GM19467 (cell line): ENCODE measurements around the gene LCN10.
"Not testable (repeated sequence)": the region's sequence is repeated elsewhere in the genome, so short reads cannot be mapped to it uniquely, and the experiment has no call there.

Source experiments
- ATAC-seq: cut with Tn5 transposase; IDR thresholded peaks from one replicate; pipeline ENCODE4 v1.9.1; 2021; ENCODE audit warnings: mild to moderate bottlenecking, moderate library complexity; ENCODE audit not compliant: unreplicated experiment

The LCN10 gene

DNA sequence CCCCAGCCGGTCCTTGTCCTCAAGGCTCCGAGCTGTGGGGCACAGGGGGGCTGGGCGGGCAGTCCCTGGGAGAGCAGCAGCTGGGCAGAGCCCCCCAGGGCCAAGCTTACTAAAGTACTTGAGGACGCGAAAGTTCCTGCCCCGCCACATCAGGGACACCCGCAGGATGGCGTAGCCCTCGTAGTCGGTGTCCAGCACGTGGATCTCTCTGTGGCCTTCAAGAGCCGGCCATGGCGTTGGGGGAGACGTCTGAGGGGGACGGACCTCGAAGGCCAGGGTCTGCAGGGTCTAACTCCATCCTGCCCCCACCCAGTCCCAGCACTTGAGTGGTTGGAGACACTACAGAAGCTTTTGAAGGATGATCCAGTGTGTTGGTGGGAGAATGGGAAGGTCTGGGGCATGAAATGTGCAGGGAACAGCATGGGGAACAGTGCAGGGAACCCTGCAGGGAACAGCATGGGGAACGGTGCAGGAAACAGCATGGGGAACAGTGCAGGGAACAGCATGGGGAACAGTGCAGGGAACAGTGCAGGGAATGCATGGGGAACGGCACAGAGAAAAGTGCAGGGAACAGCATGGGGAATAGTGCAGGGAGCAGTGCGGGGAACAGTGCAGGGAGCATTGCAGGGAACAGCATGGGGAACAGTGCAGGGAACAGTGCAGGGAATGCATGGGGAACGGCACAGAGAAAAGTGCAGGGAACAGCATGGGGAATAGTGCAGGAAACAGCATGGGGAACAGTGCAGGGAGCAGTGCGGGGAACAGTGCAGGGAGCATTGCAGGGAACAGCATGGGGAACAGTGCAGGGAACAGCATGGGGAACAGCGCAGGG, 12.8 kb upstream of the LCN10 start:
- not testable (repeated sequence) for ATAC-seq

DNA sequence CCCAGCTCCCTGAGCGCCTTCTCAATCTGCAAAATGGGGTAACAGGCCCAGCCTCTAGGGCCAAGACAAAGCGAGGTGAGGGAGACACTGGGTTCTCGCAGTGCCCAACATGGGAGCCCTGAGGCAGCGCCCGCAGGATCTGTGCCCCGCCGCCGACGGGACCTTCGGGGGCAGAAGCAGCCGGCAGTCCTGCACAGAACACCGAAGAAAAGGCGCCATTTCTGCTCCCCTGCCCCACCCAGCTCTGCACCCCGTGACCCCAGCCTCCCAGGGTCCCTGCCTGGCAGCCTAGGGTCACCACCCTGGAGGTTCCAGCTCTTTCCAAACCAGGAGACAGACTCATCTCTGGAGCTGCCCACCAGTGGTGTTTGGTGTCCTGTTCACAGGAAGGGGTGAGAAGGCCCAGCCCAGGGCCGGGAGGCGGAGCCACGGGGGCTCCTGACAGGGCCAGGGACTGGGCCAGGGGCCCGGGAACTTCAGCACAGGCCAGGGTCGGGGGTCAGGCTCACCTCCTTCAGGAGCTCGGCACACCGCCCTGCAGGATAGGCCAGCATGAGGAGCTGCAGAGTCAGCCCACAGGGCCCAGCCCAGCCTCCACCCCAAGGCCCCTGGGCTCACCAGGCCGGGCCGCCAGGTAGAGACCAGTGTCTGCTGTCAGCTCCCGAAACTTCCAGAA, 12.0 kb upstream of the LCN10 start:
- ATAC-seq, result no peak

DNA sequence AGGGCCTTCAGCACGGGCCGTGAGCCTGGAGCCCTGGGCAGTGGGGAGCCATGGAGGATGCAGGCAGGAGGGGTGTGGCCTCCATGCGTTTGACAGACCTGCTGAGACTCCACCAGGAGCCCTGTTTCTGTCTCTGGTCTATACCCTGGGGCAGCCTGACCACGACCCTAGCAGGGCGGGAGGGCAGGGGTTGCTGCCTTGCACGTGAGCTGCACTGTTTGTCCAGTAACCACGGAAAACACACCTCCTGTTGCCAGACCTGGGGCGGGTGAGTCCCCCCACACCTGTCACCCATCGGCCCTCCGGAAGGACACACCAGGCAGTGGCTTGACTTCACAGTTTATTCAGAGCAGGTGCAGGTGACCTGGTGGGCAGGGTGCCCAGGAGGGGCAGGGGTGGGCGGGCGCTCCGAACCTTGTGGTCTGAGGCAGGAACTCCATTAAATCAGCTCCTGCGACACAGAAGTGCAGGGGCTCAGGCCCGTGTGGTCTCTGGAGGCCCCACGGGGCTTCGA, 11.4 kb upstream of the LCN10 start:
- no peak for ATAC-seq

DNA sequence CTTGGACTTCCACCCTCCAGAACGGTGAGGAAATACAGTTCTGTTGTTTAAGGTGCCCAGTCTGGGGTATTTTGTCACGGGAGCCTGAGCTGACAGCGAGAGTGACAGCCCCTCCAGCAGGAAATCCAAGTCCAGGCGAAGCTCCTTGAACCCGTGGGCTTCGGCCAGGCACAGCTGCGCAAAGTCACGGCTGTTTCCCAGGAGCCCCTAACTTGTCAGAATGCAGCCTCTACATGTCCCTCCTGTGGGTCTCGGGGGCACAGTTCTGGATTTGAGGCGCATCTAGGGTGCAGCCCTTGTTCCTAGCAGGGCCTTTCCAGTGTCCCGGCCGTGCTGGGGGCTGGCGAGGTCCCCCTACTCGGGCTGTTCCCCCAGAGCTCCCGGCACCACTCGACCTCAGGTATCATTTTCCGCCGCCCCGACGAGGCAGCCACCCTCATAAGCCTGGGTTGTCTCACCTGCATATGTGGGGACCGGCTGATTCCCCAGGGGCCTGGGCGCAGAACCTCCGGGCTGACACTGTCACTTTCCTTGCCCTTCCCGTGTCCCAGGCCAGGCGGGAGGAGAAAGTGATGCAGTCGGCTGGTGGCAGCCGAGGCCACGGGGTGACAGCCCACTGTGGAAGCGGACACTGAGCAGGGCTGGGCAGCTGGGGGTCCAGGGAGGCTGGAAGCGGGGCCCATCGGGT, 10.8 kb upstream of the LCN10 start:
- ATAC-seq, result no peak

DNA sequence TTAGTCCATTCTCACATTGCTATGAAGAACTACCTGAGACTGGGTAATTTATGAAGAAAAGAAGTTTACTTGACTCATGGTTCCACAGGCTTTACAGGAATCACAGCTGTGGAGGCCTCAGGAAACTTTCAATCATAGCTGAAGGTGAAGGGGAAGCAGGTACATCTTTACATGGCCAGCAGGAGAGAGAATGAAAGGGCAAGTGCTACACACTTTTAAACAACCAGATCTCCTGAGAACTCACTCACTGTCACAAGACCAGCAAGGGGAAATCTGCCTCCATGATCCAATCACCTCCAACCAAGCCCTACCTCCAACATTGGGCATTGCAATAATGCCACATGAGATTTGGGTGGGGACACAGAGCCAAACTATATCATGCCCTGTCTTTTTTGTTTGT, 9.1 kb upstream of the LCN10 start:
- no peak for ATAC-seq

DNA sequence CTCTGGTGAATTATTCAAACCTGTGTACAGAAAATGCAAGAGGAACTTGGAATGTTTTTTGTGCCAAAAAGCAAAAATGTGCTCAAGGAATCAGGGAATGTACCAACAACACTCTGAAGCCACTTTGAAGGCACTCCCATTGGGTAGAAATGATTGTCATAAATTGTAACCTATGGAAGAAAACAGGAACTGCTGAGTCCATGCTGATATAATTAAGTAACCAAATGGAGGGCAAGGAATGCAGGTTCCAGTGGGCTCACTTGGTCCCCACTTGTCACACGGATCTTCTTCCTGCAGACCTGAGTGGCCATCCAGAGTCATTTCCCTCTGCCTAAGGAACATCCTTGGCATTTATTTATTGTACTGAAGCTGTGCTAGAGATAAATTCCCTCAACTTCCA, 8.5 kb upstream of the LCN10 start:
- no peak for ATAC-seq

DNA sequence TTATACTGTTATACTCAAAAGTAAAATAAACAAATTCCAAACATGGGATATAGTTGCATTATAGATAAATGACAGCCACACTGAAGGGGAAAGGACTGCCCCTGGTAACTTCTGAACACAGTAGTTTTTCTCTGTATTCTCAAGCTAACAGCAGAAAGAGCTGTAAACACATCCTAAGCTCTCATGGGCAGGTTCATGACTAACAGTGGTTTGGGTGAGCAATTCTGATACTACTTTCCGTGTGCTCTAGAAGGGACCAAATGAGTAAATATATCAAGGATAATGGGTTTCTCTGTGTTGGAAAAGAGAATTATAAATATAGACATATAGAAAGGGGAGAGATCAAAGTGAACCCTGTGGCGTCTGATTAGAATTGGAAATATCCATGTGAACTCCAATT, 7.8 kb upstream of the LCN10 start:
- no peak for ATAC-seq

DNA sequence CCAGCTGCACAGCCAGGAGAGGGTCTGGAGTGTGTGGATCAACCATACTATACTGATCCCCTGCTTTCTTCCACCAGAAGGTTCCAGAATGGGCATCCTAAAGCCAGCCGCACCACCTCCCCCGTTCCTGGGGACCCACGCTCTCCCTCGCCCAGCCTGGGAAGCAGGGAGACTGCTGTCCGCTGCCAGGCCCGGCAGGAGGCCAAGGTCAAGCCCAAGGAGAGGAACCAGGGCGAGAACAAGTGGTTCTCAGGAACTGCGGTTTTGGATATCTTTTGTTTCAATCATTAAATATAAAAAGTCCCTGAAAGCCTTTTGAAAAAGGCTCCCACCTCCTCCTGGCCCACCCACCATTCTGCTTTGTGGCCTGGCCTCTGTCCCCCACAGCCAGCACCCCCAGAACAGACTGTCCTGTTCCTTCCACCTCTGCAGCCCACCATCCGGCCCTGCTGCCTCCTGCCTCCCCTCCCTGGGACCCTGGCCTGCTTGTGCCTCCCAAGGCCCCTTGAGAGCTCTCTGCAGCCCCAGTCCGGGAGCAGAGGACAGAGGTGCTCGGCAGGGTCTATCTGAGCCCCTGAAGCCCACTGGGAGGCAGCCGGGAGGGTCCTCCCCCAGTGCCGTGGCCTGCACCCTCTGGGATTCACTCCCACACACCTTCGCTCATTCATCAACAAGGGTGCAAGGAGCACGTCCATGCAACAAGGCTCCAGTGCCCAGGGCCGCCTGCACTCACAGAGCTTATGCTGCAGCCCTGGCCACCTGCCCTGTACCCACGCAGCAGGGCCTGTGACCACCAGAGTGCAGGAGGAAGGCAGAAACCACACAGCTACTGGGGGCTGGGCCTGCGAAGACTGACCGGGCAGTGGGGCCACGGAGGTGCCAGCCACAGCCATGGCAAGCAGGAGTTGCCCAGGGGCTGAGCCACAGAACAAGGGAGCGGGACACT, 6.2 kb upstream of the LCN10 start:
- no peak for ATAC-seq

DNA sequence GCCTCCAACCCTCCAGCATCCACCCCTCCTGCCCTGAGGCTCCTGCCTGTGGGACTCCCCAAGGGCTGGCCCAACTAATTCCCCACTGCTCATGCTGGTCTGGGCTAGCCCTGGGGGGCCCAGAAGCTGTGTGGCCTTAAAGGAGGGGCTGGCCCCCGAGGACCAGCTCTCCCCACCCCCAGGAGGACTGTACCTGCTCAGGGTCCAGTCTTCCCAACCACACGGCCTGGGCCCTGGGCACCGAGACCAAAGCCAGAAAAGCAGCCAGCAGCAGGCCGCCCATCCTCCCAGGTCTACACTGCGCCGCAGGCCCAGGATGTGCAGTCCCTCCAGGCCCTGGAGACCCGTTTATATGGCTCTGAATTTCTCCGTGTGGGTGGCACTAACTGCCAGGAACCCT, 5.5 kb upstream of the LCN10 start, which contains the start of gene LCN6:
Gene LCN6 (minus strand): TSS at position 325 of the 400 bp plus-strand sequence. CDS start 42 bp downstream, at position 283.
- no peak for ATAC-seq

DNA sequence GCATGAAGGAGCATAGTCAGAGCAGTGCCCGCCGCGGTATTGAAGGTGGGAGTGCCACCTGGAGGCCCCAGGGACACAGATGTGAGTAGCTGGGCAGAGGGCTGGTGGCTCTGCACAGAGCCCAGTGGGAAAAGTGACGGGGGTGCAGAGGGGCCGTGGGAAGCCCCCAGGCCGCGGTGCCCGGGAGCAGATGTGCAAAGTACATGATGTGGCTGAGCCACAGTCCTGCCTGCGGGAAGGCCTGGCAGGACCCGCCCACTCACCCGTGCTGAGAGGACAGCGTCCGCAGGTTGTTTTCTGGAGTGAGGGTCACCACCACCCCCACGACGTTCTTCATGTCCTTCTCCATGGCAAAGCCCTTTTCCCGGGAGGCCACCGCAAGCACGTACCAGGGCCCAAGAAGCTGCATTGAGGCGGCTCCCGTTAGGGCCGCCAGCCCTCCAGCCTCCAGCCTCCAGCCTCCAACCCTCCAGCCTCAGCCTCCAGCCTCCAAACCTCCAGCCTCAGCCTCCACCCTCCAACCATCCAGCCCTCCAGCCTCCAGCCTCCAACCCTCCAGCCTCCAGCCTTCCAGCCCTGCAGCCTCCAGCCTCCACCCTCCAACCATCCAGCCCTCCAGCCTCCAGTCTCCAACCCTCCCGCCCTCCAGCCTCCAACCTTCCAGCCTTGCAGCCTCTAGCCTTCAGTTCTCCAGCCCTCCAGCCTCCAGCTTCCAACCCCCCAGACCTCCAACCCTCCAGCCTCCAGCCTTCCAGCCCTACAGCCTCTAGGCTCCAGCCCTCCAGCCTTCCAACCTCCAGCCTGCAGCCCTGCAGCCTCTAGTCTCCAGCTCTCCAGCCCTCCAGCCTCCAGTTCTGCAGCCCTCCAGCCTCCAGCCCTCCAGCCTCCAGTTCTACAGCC, 4.7 kb upstream of the LCN10 start:
- no peak for ATAC-seq

DNA sequence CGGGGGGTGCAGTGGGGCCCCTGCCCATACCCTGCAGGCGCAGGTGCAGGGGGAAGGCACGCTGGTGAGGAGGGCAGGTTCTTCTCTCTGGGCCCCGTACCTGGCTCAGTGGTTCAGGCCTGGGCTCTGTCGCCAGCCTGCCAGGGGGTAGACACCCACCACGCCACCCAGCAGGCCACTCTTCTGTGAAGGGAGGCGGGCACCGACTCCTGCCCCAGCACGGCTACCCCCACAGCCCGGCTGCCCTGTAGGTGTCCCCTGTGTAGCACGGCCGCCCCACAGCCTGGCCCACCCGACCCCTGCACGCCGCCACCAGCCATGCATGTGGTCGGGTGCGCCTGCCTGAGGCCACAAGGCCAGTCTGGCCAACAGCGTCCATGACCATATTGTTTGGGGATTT, 3.9 kb upstream of the LCN10 start:
- no peak for ATAC-seq

DNA sequence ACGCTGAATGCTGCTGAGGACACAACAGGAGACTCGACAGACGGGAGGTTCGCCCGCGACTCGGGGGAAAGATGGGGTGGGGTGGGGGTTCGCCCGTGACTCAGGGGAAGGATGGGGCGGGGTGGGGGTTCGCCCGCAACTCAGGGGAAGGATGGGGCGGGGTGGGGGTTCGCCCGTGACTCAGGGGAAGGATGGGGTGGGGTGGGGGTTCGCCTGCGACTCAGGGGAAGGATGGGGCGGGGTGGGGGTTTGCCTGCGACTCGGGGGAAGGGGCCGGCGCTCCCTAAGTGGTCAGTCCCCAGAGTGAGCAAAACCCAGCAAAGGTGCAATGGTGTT, 3.4 kb upstream of the LCN10 start:
- no peak for ATAC-seq

DNA sequence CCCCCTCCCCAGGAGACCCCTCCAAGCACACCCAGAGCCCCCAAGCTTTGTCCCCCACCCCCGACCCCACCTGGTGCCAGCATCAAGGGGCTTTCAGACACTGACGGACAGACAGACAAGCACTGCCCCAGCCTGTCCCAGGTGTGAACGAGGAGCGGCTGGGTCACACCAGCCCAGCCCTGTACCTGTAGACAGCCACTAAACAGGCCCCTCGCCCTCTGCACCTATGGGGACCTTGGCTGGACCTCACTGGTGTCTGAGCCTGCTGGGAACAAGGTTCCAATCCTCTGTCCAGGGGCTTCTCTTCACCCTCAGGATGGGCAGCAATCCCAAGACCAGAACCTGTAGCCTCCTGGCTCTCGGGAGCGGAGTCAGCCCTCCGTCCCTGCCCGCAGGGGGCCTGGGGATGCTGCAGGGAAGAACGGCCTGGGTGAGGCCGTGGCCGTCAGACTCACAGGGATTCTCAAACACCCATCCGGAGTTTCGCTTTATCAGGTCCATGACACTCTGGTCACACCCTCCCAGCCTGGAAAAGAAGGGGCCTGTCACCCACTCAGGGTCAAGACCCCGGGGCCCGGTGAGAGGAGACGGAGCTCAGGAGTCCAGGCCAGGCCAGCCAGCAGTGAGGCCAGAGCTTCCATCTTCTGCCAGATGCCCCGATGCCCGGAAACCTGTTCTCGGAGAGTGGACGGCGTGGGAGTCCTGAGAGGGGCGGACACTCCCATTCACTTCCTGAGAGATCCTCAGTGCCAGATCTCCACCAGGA, 2.8 kb upstream of the LCN10 start:
- no peak for ATAC-seq

DNA sequence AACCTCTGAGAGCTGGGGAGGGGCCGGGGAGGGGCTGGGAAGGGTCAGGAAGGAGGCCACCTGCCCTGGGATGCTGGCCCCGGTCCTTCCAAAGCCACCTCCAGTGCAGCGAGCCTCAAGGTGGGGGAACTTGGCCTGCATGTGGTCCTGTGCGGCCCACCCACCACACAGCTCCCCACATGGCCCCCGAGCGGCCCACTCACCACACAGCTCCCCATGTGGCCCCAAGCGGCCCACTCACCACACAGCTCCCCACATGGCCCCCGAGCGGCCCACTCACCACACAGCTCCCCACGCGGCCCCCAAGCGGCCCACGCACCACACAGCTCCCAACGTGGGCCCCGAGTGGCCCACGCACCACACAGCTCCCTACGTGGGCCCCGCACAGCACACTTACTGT, 2.0 kb upstream of the LCN10 start:
- no peak for ATAC-seq

DNA sequence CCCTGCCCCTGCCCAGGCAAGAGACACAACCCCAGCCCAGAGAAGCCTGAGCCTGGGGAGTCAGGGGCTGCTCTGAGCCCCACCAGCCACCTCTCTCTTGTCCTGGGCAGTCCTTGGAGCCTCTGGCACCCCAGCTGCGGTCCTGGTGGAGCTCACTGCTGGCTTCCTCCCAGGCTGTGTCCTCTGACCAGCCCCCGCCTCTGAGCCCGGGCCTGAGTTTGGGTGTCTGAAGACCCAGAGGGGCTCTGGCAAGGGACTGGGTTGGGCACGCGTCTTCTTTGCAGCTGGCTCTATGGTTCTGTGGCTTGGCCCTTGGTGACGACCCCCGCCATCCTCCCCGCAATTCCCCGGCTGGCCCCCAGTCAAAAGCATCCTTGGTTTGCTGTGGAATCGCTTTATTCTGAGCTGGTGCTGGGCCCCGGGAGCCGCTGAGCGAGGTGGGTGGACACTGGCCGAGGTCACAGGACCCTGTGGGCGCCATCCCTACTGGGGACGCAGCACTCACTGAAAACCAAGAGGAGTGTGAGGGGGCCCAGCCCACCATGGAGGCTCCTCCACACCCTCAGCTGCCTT, 985 bp upstream of the LCN10 start:
- ATAC-seq, result no peak

DNA sequence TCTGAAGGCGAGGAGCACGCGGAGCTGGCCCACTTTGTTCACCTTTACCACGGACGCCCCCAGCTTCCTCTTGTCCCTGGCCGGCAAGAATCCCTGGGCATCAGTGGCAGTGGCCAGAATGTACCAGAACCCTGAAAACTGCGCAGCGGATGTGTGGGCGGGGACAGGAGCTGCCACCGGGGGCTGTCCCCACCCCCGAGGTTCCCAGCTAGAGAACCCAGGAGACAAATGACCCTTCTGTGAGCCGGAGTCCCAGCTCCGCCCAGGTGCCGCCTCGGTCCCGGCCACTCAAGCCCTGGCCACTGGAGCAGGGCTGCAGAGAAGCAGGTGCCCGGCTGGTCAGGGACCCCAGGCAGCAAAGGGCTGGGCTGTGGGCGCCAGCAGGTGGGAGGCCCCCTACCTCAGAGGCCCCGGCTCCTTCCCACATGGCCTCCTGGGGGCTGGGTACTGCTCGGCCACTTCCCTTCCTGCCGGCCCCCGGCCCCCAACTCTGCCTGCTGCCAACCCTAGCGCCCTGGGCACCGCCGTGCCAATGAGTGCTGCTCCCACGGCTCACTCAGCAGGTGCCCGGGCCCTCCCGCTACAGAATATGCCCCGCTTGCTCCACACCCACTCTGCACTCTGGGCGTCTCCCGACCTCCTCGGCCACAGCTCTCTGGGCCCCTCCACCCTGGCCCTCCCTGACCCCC, 713 bp downstream of the LCN10 start:
- ATAC-seq, result no peak

DNA sequence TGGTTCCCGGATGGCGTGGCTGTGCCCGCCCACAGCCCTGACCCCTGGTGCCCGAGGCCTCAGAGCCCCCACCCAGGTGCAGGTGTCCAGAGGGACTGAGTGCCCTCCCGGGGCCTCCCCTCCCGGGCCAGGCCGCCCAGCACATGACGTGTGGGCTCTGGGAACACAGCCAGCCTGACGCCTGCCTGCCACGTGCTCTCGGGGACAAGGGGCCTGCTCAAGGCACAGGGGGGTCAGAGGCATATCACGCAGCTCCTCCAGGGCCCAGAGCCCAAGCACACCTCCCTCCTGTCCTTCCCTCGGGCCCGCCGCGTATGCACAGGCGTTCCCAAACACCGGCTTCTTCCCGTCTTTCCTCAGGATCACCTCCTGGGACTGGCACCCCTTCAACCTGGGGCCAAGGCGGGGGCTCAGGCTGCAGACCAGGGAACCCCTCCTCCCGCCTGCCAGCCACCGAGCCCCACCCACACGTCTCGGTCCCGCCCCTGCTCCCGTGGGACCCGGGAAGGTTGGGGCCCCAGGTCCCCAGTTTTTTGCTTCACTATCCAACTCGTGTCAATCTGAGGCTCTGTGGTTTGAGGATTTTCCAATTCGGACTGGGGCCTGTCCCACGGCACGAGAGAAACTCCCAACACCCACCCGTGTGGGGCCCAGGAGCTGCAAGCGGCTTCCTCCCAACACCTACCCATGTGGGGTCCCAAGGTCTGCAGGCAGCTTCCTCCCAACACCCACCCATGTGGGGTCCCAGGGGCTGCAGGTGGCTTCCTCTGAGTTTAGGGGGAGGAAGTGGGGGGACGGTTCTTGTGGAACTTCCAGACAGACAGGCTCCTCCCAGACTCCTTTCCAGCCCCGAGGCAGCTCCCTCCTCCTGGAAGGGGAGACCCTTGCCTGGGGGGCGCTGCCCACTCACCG, 1.5 kb downstream of the LCN10 start:
- no peak for ATAC-seq
